Neural progenitor cell (in vitro differentiated cells): ENCODE results near the gene CCDC14. TPM values are rescaled to one million over a fixed set of nuclear protein-coding genes. Genes with fewer than 3 reads are reported as not detected.
"Not testable (repeated sequence)": the region's sequence is repeated elsewhere in the genome, so short reads cannot be mapped to it uniquely, and the experiment has no call there.

ENCODE experiments used
- DNase-seq: peaks from one replicate; pipeline ENCODE4 v3.0.0-alpha.2; 2016; ENCODE audit warnings: low spot score
- H2AFZ ChIP-seq: fragments of 200-600 bp; sonication (generic); replicated peaks from 2 replicates; pipeline ENCODE4 v1.6.1; 2016; ENCODE audit warnings: antibody characterized with exemption
- H3F3A ChIP-seq: fragments of 200-600 bp; sonication (generic); 2 replicates; pipeline ENCODE4 v1.6.1; 2016; ENCODE audit warnings: antibody characterized with exemption, low read depth
- H3K27ac ChIP-seq: fragments of 200-600 bp; sonication (generic); 2 replicates; pipeline ENCODE4 v1.5.1; 2016; ENCODE audit warnings: mild to moderate bottlenecking
- H3K27me3 ChIP-seq: fragments of 200-600 bp; sonication (generic); 2 replicates; pipeline ENCODE4 v1.6.1; 2016; ENCODE audit warnings: mild to moderate bottlenecking, moderate library complexity
- H3K36me3 ChIP-seq: fragments of 200-600 bp; sonication (generic); 2 replicates; pipeline ENCODE4 v1.5.1; 2016
- H3K4me1 ChIP-seq: fragments of 200-600 bp; sonication (generic); 2 replicates; pipeline ENCODE4 v1.6.1; 2016; ENCODE audit warnings: mixed run types
- H3K4me2 ChIP-seq: fragments of 200-600 bp; sonication (generic); 2 replicates; pipeline ENCODE4 v1.6.1; 2016
- H3K4me3 ChIP-seq: fragments of 200-600 bp; sonication (generic); 2 replicates; pipeline ENCODE4 v1.5.1; 2016
- H3K79me2 ChIP-seq: fragments of 200-600 bp; sonication (generic); 2 replicates; pipeline ENCODE4 v1.6.1; 2016; ENCODE audit warnings: low read depth
- H3K9ac ChIP-seq: fragments of 200-600 bp; sonication (generic); 2 replicates; pipeline ENCODE4 v1.6.1; 2016
- H3K9me3 ChIP-seq: fragments of 200-600 bp; sonication (generic); 2 replicates; pipeline ENCODE4 v1.5.1; 2016; ENCODE audit warnings: low read depth
- H4K20me1 ChIP-seq: fragments of 200-600 bp; sonication (generic); 2 replicates; pipeline ENCODE4 v1.6.1; 2016; ENCODE audit warnings: low read depth
- H3K27ac Mint-ChIP-seq: 3 replicates; pipeline ENCODE4 v1.8.0; 2021; ENCODE audit warnings: mixed read lengths
- H3K27me3 Mint-ChIP-seq: 2 replicates; pipeline ENCODE4 v1.8.0; 2022; ENCODE audit warnings: low read depth, mild to moderate bottlenecking, inconsistent platforms, moderate library complexity, mixed read lengths; ENCODE audit not compliant: insufficient read depth
- H3K36me3 Mint-ChIP-seq: 3 replicates; pipeline ENCODE4 v1.8.0; 2021; ENCODE audit warnings: mixed read lengths
- H3K4me1 Mint-ChIP-seq: 3 replicates; pipeline ENCODE4 v1.8.0; 2021; ENCODE audit warnings: mixed read lengths
- H3K4me3 Mint-ChIP-seq: 3 replicates; pipeline ENCODE4 v1.8.0; 2021; ENCODE audit warnings: mild to moderate bottlenecking, moderate library complexity, mixed read lengths
- H3K9me3 Mint-ChIP-seq: 3 replicates; pipeline ENCODE4 v1.8.0; 2020; ENCODE audit warnings: mixed read lengths
- CTCF ChIP-seq: fragments of 200-600 bp; sonication (generic); IDR thresholded peaks from 2 replicates; pipeline ENCODE4 v1.5.1; 2017; ENCODE audit warnings: antibody characterized with exemption, mild to moderate bottlenecking
- EZH2 ChIP-seq: fragments of 200-600 bp; sonication (generic); IDR thresholded peaks from 2 replicates; pipeline ENCODE4 v1.6.1; 2017; ENCODE audit warnings: antibody characterized with exemption, mild to moderate bottlenecking, moderate library complexity
- EZH2phosphoT487 ChIP-seq: fragments of 200-600 bp; sonication (generic); IDR thresholded peaks from 2 replicates; pipeline ENCODE4 v1.6.1; 2017; ENCODE audit warnings: antibody characterized with exemption
- total RNA-seq: library from RNA; depleted of rRNA; stranded (reverse); fragments of >200 nt; gene quantifications from 2 replicates; pipeline ENCODE4 v1.2.3, GENCODE V29; 2015; ENCODE audit warnings: low replicate concordance

Gene CCDC14
- total RNA-seq, 1 donor from 2014 or later = 250 TPM

GRCh38 chr3:123966799-123967198 lies 5.8 kb upstream of the CCDC14 start:
- H3K36me3 Mint-ChIP-seq, DNase-seq, H3K27ac ChIP-seq, H3K79me2 ChIP-seq, H3K9me3 Mint-ChIP-seq, H3K4me3 ChIP-seq, H2AFZ ChIP-seq, H4K20me1 ChIP-seq, H3K27me3 Mint-ChIP-seq, H3K36me3 ChIP-seq, H3K9ac ChIP-seq, H3K4me1 ChIP-seq, H3K4me1 Mint-ChIP-seq, H3K9me3 ChIP-seq, H3K4me3 Mint-ChIP-seq, H3K27ac Mint-ChIP-seq, H3F3A ChIP-seq: not testable (repeated sequence)
- H3K4me2 ChIP-seq = peak overlapping the region; percentile 22
- peaks cover 41% of the 10 kb centered on the region for H3K27me3 ChIP-seq

DNA sequence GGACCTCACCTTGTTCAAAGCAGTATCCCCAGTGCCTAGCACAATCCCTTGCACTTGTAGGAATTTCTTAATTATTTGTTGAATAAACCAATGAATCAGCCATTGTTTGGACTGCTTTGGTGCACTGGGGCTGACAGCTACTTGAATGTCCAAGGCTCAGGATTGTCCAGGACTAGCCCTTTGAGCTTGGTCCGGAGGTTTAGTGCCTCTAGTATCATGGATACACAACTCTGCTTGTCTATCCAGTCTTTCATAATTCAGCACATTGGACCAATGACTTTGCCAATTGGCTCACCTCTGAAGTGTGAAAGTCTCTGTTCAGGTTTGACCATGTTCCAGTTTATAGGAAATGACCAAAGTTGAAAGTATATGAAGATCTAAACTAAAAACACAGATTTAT lies 3.8 kb upstream of the CCDC14 start:
- H3K36me3 Mint-ChIP-seq = not testable (repeated sequence)

GRCh38 chr3:123961508-123961856 lies 453 bp upstream of the CCDC14 start:
- no peak overlapping the region for H3K27ac Mint-ChIP-seq
- H3K79me2 ChIP-seq = peaks cover 44% of the 10 kb centered on the region

More for the DNA sequence above, 3.8 kb upstream of the CCDC14 start:
- not testable (repeated sequence) for H3K4me1 ChIP-seq, H3K36me3 ChIP-seq, H3K27ac Mint-ChIP-seq, H3K9ac ChIP-seq, DNase-seq, H3K4me2 ChIP-seq, H3K4me3 ChIP-seq, H4K20me1 ChIP-seq, H3K4me3 Mint-ChIP-seq, H3K9me3 Mint-ChIP-seq, H3K4me1 Mint-ChIP-seq, H3K27me3 Mint-ChIP-seq, H3K27ac ChIP-seq, H2AFZ ChIP-seq, H3K9me3 ChIP-seq
- Histone ChIP-seq H3K27me3 (peaks cover 34% of the 10 kb centered on the region), H3F3A (peaks cover 12% of the 10 kb centered on the region), H3K79me2 (peaks cover 11% of the 10 kb centered on the region)

GRCh38 chr3:123953735-123954134 lies 7.3 kb downstream of the CCDC14 start:
- Histone ChIP-seq H3K79me2 (peaks cover 30% of the 10 kb centered on the region), H3K4me2 (no peak overlapping the region), H3K9me3 (no peaks in the 10 kb centered on the region), H3K36me3 (peaks cover 8% of the 10 kb centered on the region), H3K4me1 (peaks cover 7% of the 10 kb centered on the region), H3F3A (no peaks in the 10 kb centered on the region), H3K4me3 (no peak overlapping the region), H4K20me1 (peaks cover 12% of the 10 kb centered on the region), H3K9ac (no peak overlapping the region), H2AFZ (no peak overlapping the region), H3K27ac (no peak overlapping the region), H3K27me3 (no peaks in the 10 kb centered on the region)
- no peak overlapping the region for H3K4me3 Mint-ChIP-seq
- no peak overlapping the region for H3K27ac Mint-ChIP-seq
- no peak for DNase-seq
- TF ChIP-seq EZH2 (no peak), CTCF (no peak), EZH2phosphoT487 (no peak)
- H3K9me3 Mint-ChIP-seq = no peaks in the 10 kb centered on the region
- H3K36me3 Mint-ChIP-seq = peaks cover 35% of the 10 kb centered on the region
- H3K4me1 Mint-ChIP-seq = peaks cover 9% of the 10 kb centered on the region
- no peaks in the 10 kb centered on the region for H3K27me3 Mint-ChIP-seq

More at GRCh38 chr3:123961508-123961856, 453 bp upstream of the CCDC14 start:
- no peaks in the 10 kb centered on the region for H3K36me3 ChIP-seq
- Mint-ChIP-seq H3K4me3 (peak overlapping the region; percentile 96), H3K36me3 (peaks cover 2% of the 10 kb centered on the region), H3K9me3 (no peaks in the 10 kb centered on the region), H3K4me1 (peaks cover 21% of the 10 kb centered on the region), H3K27me3 (peaks cover 4% of the 10 kb centered on the region)
- H3K27me3 ChIP-seq = peaks cover 30% of the 10 kb centered on the region
- peak; percentile 42 for TF ChIP-seq EZH2phosphoT487
- peak; percentile 60 for TF ChIP-seq EZH2
- TF ChIP-seq CTCF = peak; percentile 2
- peak overlapping the region; percentile 6 for H2AFZ ChIP-seq
- H3K9me3 ChIP-seq = no peaks in the 10 kb centered on the region
- H3K27ac ChIP-seq = no peak overlapping the region
- H3K4me3 ChIP-seq = peak overlapping the region; percentile 81
- peaks cover 12% of the 10 kb centered on the region for H3F3A ChIP-seq
- no peak overlapping the region for H3K9ac ChIP-seq
- H3K4me1 ChIP-seq = peaks cover 23% of the 10 kb centered on the region
- peaks cover 6% of the 10 kb centered on the region for H4K20me1 ChIP-seq
- peak overlapping the region; percentile 77 for H3K4me2 ChIP-seq
- DNase-seq = no peak
